WTC11 (cell line): ENCODE data around the gene MTMR2. TPM values are rescaled to one million over a fixed set of nuclear protein-coding genes. Genes with fewer than 3 reads are reported as not detected.
A peak's percentile ranks its signal among the peaks of the same experiment; 100 is the strongest.

Experiments used
- ATAC-seq: fragments of 200-7000 bp; cut with Tn5 transposase; 2 replicates; pipeline ENCODE4 v1.10.0; 2021; ENCODE audit warnings: mild to moderate bottlenecking, moderate library complexity
- CTCF ChIA-PET: fragments of 300-600 bp; sonication (Branson Sonifier 250); formaldehyde crosslinking; loops from one replicate; lab custom pipeline; 2021; ENCODE audit warnings: antibody characterized with exemption; lab: Charles Lee
- POLR2A ChIA-PET: fragments of 350-600 bp; sonication (Branson Sonifier 250); formaldehyde crosslinking; loops from one replicate; lab custom pipeline; 2021; ENCODE audit warnings: antibody characterized with exemption; lab: Charles Lee
- DNase-seq: peaks from one replicate; pipeline ENCODE4 v3.0.0; 2021; ENCODE audit warnings: low spot score
- H3K27ac Mint-ChIP-seq: 2 replicates; pipeline ENCODE4 v1.8.0; 2021; ENCODE audit warnings: mixed read lengths
- H3K27me3 Mint-ChIP-seq: 2 replicates; pipeline ENCODE4 v1.8.0; 2021; ENCODE audit warnings: low read depth, mild to moderate bottlenecking, moderate library complexity, mixed read lengths
- H3K36me3 Mint-ChIP-seq: 2 replicates; pipeline ENCODE4 v1.8.0; 2021; ENCODE audit warnings: mixed read lengths
- H3K4me1 Mint-ChIP-seq: 2 replicates; pipeline ENCODE4 v1.8.0; 2022; ENCODE audit warnings: mixed read lengths
- H3K4me3 Mint-ChIP-seq: 2 replicates; pipeline ENCODE4 v1.8.0; 2021; ENCODE audit warnings: mild to moderate bottlenecking, moderate library complexity, mixed read lengths
- H3K9me3 Mint-ChIP-seq: 2 replicates; pipeline ENCODE4 v1.8.0; 2021; ENCODE audit warnings: mixed read lengths
- ATF6 ChIP-seq: sonication (generic); formaldehyde crosslinking; IDR thresholded peaks from 2 replicates; pipeline ENCODE4 v1.8.1; 2023; ENCODE audit warnings: mild to moderate bottlenecking, missing genetic modification reagents
- CBFB ChIP-seq: sonication (generic); formaldehyde crosslinking; IDR thresholded peaks from 2 replicates; pipeline ENCODE4 v1.8.1; 2022; ENCODE audit warnings: mild to moderate bottlenecking, low read depth, missing genetic modification reagents
- CREB1 ChIP-seq: sonication (generic); formaldehyde crosslinking; IDR thresholded peaks from 2 replicates; pipeline ENCODE4 v1.8.0; 2023; ENCODE audit warnings: mild to moderate bottlenecking, missing genetic modification reagents
- E2F1 ChIP-seq: sonication (generic); formaldehyde crosslinking; IDR thresholded peaks from 2 replicates; pipeline ENCODE4 v1.8.0; 2022; ENCODE audit warnings: mild to moderate bottlenecking, missing genetic modification reagents
- ELF4 ChIP-seq: sonication (generic); formaldehyde crosslinking; IDR thresholded peaks from 2 replicates; pipeline ENCODE4 v1.8.1; 2022; ENCODE audit warnings: low read depth, mild to moderate bottlenecking, moderate library complexity, missing genetic modification reagents
- ETV6 ChIP-seq: sonication (generic); formaldehyde crosslinking; IDR thresholded peaks from 2 replicates; pipeline ENCODE4 v1.8.1; 2022; ENCODE audit warnings: mild to moderate bottlenecking, missing genetic modification reagents
- FOXJ3 ChIP-seq: sonication (generic); formaldehyde crosslinking; IDR thresholded peaks from 2 replicates; pipeline ENCODE4 v1.9.0; 2021; ENCODE audit warnings: missing genetic modification reagents, mild to moderate bottlenecking, borderline replicate concordance
- GABPB1 ChIP-seq: sonication (generic); formaldehyde crosslinking; IDR thresholded peaks from 2 replicates; pipeline ENCODE4 v1.8.1; 2023; ENCODE audit warnings: mild to moderate bottlenecking, missing genetic modification reagents
- GRHL2 ChIP-seq: fragments of 250-450 bp; sonication (Bioruptor Pico); IDR thresholded peaks from 2 replicates; pipeline ENCODE4 v1.8.0; 2022; ENCODE audit warnings: mild to moderate bottlenecking, moderate library complexity; ENCODE audit not compliant: insufficient replicate concordance, severe bottlenecking
- HMGA2 ChIP-seq: fragments of 250-450 bp; sonication (Bioruptor Pico); IDR thresholded peaks from 2 replicates; pipeline ENCODE4 v1.4.0; 2021; ENCODE audit warnings: mild to moderate bottlenecking, moderate library complexity
- JUN ChIP-seq: sonication (generic); formaldehyde crosslinking; IDR thresholded peaks from 2 replicates; pipeline ENCODE4 v1.8.0; 2023; ENCODE audit warnings: mild to moderate bottlenecking, missing genetic modification reagents
- MAX ChIP-seq: sonication (generic); formaldehyde crosslinking; IDR thresholded peaks from 2 replicates; pipeline ENCODE4 v1.8.0; 2022; ENCODE audit warnings: mild to moderate bottlenecking, missing genetic modification reagents
- MYBL2 ChIP-seq: sonication (generic); formaldehyde crosslinking; IDR thresholded peaks from 2 replicates; pipeline ENCODE4 v1.8.1; 2023; ENCODE audit warnings: mild to moderate bottlenecking, moderate library complexity, missing genetic modification reagents
- NFYB ChIP-seq: sonication (generic); formaldehyde crosslinking; conservative IDR thresholded peaks from 2 replicates; pipeline ENCODE4 v1.8.0; 2022; ENCODE audit warnings: low read depth, missing genetic modification reagents
- NR2C2 ChIP-seq: sonication (generic); formaldehyde crosslinking; IDR thresholded peaks from 2 replicates; pipeline ENCODE4 v1.8.0; 2022; ENCODE audit warnings: mild to moderate bottlenecking, missing genetic modification reagents
- SMAD4 ChIP-seq: sonication (generic); formaldehyde crosslinking; IDR thresholded peaks from 2 replicates; pipeline ENCODE4 v1.8.0; 2022; ENCODE audit warnings: mild to moderate bottlenecking, missing genetic modification reagents
- ZBTB21 ChIP-seq: sonication (generic); formaldehyde crosslinking; IDR thresholded peaks from 2 replicates; pipeline ENCODE4 v1.8.1; 2023; ENCODE audit warnings: mild to moderate bottlenecking, missing genetic modification reagents, borderline replicate concordance
- ZNF121 ChIP-seq: sonication (generic); formaldehyde crosslinking; IDR thresholded peaks from 2 replicates; pipeline ENCODE4 v1.8.0; 2023; ENCODE audit warnings: missing genetic modification reagents
- ZNF281 ChIP-seq: sonication (generic); formaldehyde crosslinking; IDR thresholded peaks from 2 replicates; pipeline ENCODE4 v1.8.0; 2023; ENCODE audit warnings: mild to moderate bottlenecking, missing genetic modification reagents
- ZNF423 ChIP-seq: fragments of 250-450 bp; sonication (Bioruptor Pico); IDR thresholded peaks from 2 replicates; pipeline ENCODE4 v2.1.2; 2022; ENCODE audit warnings: mild to moderate bottlenecking, moderate library complexity
- ZNF671 ChIP-seq: fragments of 250-450 bp; sonication (Bioruptor Pico); IDR thresholded peaks from 2 replicates; pipeline ENCODE4 v1.8.0; 2021; ENCODE audit warnings: mild to moderate bottlenecking
- total RNA-seq: library from RNA; stranded (reverse); gene quantifications from 3 replicates; pipeline ENCODE4 v1.2.3, GENCODE V29; 2021

Gene MTMR2
- total RNA-seq, 1 experiment from 2014 or later: 45.6 TPM

- H3K4me1 Mint-ChIP-seq: peaks cover 27% of the 10 kb centered on the region
- POLR2A ChIA-PET: no interaction called here
- no peak for ATAC-seq
- H3K36me3 Mint-ChIP-seq: no peaks in the 10 kb centered on the region
- no peaks in the 10 kb centered on the region for H3K9me3 Mint-ChIP-seq
- TF ChIP-seq HMGA2 (CRISPR knock-in tag): no peak
- TF ChIP-seq ZNF423 (CRISPR knock-in tag): no peak
- no peak for TF ChIP-seq CBFB (CRISPR knock-in tag)
- no peak for TF ChIP-seq GRHL2 (CRISPR knock-in tag)
- TF ChIP-seq SMAD4 (CRISPR knock-in tag): no peak
- TF ChIP-seq NFYB: no peak
- TF ChIP-seq ATF6 (CRISPR knock-in tag): no peak
- no peak for TF ChIP-seq ZNF281
- TF ChIP-seq GABPB1 (CRISPR knock-in tag): no peak
- TF ChIP-seq ZNF121 (CRISPR knock-in tag): no peak
- TF ChIP-seq ZNF671 (CRISPR knock-in tag): no peak
- no peak for TF ChIP-seq ETV6
- no peak for TF ChIP-seq FOXJ3
- no peak for TF ChIP-seq CREB1 (CRISPR knock-in tag)
- no peak for TF ChIP-seq JUN (CRISPR knock-in tag)
- TF ChIP-seq ELF4 (CRISPR knock-in tag): no peak
- TF ChIP-seq, all 79 proteins: peak for 0
- CTCF ChIA-PET: interaction anchor here (1.1 to 1.3 kb wide), 2 partner anchors 87 to 467 kb away, joined by 4 to 7 read pairs; partner anchors contain the start of genes CCDC82 and JRKL
- no peak for DNase-seq
- Mint-ChIP-seq H3K27ac (peak overlapping the region; percentile 67), H3K4me3 (peak overlapping the region; percentile 95), H3K27me3 (no peaks in the 10 kb centered on the region)
Measured at GRCh38 chr11:95922536-95923438, 1.1 kb downstream of the MTMR2 start.

DNA sequence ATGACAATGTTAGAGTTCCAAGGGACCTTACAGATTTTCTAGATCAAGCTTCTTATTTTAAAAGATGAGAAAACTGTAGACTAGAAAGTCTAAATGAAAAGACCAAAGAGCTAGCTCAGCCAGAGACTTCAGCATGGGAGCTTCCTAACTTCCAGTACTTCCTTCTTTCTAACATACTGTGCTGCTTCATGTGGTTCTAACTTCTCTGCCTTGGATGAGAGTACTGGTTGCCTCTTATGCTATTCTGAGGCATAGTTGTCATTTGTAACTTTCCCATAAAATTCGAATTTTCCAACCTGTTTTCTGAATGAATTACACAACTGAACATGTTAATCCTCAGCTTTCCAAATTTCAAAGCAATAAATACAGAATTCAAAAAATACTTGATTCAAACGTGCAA is 1.8 kb downstream of the MTMR2 start:
- CTCF ChIA-PET: interaction anchor here (1.3 kb wide), 1 partner anchor 86 kb away, joined by 7 read pairs; no protein-coding TSS in a partner anchor
- H3K27ac Mint-ChIP-seq: no peak overlapping the region; the same call in 1 of the 2 replicates
- peaks cover 34% of the 10 kb centered on the region for H3K4me1 Mint-ChIP-seq

More for the DNA sequence above, 1.8 kb downstream of the MTMR2 start:
- ATAC-seq: no peak
- DNase-seq: no peak
- no peak for TF ChIP-seq NR2C2 (CRISPR knock-in tag)
- TF ChIP-seq ZBTB21 (CRISPR knock-in tag): no peak
- no peak for TF ChIP-seq MYBL2 (CRISPR knock-in tag)
- TF ChIP-seq MAX: no peak
- TF ChIP-seq E2F1 (CRISPR knock-in tag): no peak
- TF ChIP-seq FOXJ3: no peak
- Mint-ChIP-seq H3K36me3 (no peaks in the 10 kb centered on the region), H3K27me3 (no peaks in the 10 kb centered on the region), H3K4me3 (peak overlapping the region; percentile 95), H3K9me3 (no peaks in the 10 kb centered on the region)
- POLR2A ChIA-PET: no interaction called here
